HG03469 (cell line): Measurements from ENCODE around the gene PRKN.
"Not testable (repeated sequence)": the region's sequence is repeated elsewhere in the genome, so short reads cannot be mapped to it uniquely, and the experiment has no call there.

ENCODE experiments used
- ATAC-seq: cut with Tn5 transposase; IDR thresholded peaks from one replicate; pipeline ENCODE4 v1.9.1; 2021; ENCODE audit warnings: mild to moderate bottlenecking, moderate library complexity, moderate number of reproducible peaks; ENCODE audit not compliant: unreplicated experiment

The PRKN gene

DNA sequence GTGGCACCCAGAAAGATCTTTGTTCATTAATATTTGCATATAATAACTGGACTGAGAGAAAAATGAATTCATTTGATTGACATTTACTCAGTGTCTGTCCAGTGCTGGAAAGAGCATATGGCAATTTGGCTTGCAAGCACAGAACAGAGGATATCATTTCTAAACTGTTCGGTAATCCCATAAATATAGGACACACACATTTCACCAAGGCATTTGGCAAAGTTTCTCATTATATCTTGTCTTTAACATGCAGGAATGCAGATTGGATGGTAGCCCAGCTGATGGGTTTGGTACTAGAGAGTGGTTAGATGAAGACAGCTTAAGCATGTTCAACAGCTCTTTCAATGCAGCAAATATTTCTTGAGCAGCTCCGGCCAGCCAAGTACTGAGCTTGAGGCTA lies 259.2 kb downstream of the PRKN start:
- no peak for ATAC-seq

DNA sequence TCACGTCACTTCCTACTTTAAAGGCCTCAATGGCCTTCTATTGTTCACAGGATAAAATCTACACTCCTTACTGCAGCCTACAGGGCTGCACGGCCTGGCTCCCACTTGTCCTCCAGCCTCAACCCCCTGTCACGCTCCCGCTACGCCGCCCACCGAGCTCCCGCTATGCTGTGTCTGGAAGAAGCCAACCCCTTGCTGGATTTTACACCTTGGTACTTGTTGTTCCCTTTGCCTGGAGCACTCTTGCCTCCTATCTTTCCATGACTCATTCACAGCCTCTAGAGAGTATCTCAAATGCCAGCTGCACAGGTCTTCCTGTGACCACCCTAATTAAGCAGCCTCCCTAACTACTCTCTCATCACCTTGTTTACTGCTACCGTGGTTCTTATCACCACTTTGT lies 259.9 kb downstream of the PRKN start:
- ATAC-seq: no peak

DNA sequence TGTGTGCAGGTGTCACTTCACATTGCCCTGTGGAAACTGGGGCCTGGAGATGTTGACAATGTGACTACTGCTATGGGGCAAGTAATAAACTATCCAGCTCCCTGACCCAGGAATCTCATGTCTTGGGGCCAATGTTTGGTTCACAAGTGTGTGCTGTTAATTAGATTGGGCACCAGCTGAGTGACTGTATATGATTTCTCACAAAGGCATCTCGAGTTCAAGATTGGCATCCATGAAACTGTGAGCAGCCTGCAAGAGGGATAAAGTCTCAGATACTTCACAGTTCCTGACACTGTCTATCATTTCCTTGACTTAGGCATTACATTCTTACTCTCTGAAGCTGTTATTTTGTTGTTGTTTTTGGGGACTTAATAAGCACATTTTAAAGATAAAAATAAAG lies 264.0 kb downstream of the PRKN start:
- no peak for ATAC-seq

DNA sequence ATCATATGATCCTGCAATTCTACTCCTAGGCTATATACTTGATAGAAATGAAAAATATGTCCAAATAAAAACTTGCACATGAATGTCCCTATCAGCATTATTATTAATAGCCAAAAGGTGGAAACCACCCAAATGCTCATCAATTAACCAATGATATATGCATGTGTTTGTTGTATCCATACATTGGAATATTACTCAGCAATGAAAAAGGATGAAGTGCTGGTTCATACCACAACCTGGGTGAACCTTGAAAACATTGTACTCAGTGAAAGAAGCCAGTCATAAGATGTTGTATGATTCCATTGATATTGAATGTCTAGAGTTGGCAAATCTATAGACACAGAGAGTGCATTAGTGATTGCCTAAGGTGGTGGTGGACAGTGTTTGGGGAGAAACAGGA lies 267.6 kb downstream of the PRKN start:
- no peak for ATAC-seq

DNA sequence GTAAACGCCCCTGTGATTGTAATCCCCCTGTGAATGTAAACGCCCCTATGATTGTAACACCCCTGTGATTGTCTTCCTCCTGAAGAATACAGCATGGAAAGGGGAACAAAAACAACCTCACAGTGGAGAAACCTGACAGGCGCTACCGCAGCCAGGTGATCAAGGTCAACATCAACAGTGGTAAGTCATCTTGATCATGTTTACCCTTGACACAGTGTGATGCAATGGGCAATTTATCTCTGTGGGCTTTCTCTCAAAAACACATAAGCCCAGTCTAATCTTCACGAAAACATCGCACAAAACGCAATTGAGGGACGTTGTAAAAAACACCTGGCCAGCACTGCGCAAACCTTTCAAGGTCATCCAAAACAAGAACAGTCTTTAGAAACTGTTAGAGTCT lies 277.2 kb downstream of the PRKN start:
- no peak for ATAC-seq

DNA sequence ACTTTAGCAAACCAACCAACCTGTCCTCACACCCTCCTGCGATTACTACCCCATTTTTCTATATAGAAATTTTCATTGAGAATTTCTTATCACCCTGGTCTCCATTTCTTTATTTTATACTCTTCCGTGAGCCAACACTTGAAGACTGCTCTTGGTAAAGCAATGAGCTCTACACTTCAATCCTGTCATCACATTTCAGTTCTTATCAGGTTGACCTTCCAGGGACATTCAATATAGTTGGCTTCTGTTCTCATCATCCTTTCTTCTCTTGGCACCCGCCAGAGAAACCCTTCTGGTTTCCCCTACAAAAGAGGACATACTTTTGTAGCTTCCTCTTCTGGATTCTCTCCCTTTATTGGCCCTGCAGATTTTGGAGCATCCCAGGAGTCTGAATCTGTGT lies 279.3 kb downstream of the PRKN start:
- no peak for ATAC-seq

DNA sequence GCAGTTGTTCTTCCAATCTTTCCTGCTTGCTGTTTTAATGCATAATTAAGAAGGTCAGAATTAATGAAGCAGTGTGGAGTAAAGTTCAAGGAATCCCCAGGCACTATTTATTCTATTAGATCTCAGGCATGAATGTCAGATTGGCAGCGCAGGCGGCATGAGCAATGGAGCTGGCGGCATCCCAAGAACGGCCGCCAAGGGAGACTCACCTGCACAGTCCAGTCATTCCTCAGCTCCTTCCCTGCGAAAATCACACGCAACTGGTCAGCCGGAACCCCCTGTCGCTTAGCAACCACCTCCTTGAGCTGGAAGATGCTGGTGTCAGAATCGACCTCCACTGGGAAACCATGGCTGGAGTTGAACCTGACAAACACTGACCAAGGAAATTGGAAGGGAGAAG lies 284.5 kb downstream of the PRKN start:
- no peak for ATAC-seq

DNA sequence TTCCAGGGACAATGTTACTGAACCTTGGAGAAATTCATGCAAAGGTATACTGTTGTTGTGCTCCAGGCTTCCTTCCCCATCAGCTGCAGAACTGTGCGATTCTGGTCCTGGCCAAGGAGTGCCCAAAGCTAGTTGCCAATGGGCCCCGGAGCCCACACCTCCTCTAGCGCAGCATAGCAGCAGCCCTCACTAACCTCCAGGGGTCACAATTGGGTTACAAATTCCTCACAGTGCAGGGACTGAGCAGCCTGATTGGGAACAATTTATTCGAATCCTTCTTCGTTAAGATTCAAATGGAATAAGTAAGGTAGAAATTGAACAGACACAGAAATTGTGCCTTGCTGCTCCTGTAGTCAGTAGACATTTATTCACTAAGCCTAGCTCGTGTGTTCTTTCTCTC lies 284.9 kb downstream of the PRKN start:
- ATAC-seq: no peak

DNA sequence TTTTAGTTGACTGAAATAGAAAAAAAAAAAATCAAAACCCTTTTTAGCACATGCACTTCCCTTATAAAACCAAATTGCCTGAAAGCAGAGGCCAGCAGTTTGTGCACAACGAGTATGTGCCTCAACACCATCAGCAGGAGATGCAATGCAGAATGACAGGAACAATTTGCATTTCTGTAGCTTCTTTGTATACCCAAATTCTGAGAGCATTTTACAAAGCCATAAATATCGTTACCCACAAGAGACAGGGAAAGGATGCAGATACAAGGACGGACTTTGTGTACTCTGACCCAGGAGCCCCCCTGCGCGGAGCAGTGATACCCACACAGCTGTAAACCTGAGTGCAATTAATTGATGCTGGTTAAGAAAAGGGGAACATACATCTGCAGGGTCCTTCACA lies 285.6 kb downstream of the PRKN start:
- no peak for ATAC-seq

DNA sequence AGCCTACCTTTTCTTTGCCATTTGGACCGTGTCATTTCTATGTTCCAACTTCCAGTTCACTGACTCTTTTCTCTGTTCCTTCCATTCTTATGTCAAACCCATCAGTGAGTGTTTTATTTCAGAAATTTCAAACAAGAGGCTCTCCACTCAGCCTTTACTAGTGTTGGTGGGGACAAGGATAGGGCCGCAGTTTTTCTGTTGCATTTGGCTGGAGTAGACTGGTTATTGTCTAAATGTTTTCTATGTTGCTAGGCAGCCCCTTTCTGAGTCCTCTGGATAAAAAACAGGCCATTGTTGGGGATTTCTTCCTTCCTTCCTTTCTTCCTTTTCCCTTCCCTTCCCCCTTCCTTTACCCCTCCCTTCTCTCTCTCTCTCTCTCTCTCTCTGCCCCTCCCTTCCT lies 288.6 kb downstream of the PRKN start:
- no peak for ATAC-seq

DNA sequence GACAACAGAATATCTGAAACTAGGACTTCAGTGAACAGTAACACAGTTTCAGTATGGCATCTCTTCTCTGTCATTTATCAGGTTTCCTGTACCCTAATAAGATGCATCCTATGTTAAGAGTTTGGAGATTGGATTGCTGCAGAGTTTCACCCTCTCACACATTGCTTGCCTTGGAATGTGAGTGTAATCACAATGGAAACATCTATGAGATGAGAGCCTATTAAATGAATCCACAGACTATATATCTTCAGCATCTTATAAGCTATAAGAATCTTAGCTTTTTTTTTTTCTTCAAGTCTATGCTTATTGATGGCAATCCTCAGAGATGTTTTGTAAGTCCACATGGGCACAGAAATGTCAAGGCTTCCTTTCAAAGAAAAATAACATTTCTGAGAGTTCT lies 292.5 kb downstream of the PRKN start:
- no peak for ATAC-seq

DNA sequence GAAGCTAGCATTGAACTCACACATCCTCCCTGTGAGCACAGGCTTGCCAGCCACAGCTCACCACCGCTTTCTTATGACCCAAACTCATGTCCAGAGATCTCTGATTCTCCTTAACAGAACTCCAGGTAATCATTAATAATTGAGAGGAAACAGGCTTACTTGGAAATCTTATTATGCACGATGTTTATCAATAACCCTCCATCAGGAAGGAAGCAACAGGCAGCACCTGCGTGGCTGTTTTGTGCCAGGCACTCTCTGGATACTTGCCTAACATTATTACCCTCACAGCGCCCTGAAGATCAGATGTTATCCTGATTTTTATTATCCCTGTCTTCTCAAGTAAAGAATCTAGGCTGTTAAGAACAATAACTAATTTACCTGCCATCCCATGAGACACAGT lies 306.6 kb downstream of the PRKN start:
- no peak for ATAC-seq

DNA sequence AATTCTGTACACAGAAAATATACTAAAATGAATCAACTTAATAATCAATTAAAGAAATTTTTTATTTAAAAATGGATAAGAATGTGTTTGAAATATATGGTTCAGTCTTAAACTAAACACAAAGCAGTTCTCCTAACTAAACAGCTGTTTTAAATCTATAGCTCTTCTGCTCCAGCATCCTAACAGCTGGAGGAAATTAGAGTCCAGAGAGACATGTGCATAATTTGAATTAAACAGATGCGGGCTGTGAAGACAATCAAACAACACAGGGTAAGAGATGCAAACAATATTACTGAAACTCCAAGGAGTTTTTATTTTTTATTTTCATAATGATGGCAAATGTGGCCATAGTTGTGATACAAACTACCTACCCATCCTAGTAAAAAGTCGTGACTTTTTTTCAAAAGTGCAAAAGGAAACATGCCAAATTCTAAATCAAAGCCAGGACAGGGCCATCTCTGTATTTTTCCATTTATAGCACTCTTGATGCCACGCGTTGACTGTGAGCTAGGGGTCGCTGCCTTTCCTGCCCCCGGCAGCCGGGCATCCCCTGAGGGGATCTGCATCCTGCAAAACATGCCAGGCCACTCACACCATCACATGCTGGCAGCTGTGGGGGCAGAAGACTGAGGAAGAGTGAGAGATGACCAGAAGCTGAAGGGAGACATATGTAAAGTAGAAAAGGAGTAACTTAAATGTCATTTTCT lies 310.6 kb downstream of the PRKN start:
- no peak for ATAC-seq

DNA sequence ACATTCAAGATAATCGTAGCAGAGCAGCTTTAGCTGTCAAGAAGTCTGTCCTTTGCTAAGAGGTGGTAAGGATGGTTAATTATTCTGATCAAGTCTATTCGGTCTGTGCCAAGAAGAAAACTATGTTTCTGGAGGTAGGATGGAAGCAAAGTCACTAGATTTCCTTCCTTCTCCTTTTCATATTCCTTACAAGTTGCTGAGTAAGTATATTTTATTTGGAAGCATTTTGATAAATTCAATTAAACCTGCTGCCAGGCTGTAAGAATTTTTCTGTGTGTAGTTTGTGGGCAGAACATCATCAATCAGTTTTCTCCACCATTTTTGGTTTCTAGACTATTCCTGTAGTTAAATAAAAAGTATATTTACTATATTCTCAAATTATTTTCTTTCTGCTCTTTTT lies 311.3 kb downstream of the PRKN start:
- ATAC-seq: no peak

DNA sequence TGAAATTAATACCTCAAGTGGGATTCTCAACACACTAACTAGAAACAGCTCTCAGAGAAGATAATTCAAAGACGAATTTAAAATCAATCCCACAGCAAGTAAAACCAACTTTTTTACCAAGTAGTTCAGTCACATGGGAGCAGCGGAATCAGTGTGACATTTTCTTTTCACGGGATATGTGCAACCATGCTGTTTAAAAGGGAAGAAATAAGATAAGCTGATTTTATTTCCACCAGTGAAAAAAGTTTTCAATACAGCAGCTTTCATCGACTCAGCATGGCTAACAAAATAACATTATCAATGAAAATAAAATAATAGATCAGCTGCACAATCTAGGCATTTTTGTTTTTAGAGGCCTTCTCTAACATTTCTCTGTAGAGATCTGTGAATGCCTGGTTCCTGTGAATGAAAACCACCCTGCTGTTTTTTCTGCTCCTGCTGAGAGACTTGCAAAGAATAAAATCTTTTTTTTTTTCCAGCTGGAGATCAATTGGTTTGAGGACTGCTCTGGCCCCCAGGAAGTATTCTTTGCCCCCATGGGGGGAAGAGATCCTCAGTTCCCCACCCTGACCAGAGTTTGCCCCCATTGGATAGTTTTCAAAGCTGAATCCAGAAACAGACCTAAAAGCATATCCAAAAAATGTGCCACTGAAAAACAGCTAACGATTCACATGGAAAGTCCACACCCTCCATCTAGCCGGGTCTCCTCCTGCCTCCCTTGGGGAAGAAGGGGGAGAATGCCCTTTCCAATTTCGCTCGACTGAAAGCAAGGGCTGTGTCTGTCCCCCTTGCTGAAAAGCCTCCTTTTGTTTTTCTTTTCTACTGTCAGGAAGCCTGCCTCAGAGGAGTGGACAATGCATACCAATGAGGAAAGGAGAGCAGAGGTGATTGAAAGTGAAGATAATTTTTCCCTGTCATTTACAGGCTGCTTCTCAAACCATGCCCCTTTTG lies 317.6 kb downstream of the PRKN start:
- no peak for ATAC-seq

DNA sequence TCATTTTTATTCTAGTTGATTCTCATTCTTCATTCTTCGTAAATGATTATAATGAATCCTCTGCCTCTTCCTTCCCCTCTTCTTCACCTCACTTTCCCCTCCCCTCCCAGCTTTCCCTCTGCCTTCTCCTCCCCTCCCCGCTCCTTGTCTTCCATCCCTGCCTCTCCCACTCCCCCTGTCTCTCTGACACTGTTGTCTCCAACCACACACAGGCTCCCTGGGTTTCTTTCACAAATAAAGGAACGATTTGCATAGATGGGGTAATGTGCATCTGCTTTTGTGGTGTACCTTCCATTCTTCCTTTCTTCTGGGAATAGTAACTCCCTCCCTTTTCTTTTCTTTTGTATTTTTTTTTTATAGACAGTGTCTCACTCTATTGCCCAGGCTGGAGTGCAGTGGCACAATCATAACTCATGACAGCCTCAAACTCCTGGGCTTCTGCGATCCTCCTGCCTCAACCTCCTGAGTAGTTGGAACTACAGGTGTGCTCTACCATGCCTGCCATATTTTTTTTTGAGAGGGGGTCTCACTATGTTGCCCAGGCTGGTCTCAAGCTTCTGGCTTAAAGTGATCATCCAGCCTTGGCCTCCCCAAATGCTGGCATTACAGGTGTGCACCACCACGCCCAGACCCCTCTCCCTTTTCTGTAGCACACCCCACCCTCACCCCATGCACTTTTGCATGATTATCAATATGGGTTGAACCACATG lies 318.6 kb downstream of the PRKN start:
- no peak for ATAC-seq

DNA sequence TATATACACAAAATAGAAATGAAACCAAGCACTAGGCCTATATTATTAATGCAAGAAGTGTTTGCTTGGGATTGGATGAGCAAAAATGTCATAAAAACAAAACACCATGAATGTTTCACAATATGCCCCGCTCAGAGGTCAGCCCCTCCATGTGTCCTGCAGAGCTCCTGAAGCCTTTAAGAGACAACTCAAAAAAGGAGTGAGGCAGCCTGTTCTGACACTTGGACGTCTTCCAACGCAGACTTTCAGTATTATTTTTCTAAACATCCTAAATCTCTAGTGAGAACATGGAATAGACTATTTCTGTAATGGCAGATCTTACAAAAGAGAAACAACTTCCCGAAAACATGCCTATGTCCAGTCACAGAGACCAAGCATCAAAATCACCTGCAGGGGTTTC lies 322.6 kb downstream of the PRKN start:
- no peak for ATAC-seq

DNA sequence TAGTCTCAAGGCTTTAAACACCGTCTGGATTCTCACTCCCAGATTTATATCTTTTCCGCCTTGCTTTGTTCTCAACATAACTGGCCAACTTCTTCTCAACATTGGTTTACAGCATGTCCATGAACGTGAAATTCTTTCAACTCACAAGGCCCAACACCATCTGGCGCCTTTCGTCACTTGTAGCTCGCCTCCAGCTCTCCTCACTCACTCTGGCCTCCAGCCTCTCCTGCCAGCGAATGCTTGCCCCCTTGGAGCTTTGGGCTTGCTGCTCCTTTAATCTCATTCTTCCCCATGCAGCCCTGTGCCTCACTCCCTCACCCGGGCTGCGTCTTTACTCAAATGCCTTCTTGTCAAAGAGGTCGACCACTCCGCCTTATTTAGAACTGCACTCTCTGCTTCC lies 324.5 kb downstream of the PRKN start:
- ATAC-seq: no peak

DNA sequence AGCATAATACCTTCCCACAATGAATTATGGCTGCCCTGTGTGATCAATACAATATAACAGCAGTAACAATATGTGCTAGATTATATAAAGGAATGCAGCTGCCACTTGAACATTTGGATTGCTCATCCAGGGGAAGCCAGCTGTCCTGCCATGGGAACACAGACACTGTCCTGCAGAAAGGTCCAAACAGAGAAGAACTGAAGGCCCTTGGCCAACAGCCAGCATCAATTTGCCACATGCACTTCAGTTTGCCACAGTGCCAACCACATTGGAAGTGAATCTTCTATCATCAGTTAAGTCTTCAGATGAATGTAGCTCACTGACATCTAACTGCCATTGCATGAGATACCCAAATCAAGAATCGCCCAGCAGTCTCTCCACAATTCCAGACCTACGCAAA lies 332.4 kb downstream of the PRKN start:
- no peak for ATAC-seq

DNA sequence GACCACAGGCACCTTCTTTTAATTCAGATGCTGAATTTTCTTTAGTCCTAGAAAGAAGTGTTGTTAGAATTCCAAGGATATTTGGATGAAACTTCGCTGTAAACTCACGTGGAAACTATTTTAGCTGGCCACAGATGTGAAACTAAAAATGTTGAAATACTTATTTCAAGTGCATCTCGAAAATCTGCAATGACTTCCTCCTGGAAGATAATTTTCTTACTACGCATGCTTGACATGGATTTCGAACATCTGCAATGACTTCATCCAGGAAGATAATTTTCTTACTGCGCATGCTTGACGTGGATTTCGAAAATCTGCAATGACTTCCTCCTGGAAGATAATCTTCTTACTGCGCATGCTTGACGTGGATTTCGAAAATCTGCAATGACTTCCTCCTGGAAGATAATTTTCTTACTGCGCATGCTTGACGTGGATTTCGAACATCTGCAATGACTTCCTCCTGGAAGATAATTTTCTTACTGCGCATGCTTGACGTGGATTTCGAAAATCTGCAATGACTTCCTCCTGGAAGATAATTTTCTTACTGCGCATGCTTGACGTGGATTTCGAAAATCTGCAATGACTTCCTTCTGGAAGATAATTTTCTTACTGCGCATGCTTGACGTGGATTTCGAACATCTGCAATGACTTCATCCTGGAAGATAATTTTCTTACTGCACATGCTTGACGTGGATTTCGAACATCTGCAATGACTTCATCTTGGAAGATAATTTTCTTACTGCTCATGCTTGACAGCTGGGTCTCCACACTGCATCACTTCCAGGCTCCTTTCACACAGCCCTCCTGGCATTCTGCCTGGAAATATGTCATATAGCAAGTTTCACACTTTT lies 336.4 kb downstream of the PRKN start:
- not testable (repeated sequence) for ATAC-seq
